NCI-H2171 (cell line): ENCODE data around the gene MOCS1.
A peak's percentile ranks its signal among the peaks of the same experiment; 100 is the strongest.

Experiments used
- DNase-seq: peaks from one replicate; lab custom pipeline; 2025; lab: John Stamatoyannopoulos, UW

MOCS1 gene

DNA sequence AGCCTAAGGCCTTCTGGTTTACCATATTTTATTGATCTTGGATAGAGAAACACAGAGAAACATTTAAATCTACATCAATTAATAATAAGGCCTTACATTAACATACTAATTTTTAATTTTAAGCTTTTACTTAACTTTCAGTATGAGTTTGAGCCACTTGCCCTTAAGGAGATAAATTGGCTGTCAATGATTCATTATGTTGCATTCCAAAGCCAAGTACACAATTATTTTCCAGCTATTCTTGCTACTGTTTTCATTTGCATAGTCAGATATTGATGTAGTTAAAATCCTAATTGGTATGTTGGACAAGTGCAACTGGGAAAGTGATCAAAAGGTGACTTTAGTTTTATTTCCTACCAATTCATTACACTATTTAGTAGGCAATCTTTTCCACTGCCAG, 58.2 kb downstream of the MOCS1 start:
- DNase-seq = no peak

DNA sequence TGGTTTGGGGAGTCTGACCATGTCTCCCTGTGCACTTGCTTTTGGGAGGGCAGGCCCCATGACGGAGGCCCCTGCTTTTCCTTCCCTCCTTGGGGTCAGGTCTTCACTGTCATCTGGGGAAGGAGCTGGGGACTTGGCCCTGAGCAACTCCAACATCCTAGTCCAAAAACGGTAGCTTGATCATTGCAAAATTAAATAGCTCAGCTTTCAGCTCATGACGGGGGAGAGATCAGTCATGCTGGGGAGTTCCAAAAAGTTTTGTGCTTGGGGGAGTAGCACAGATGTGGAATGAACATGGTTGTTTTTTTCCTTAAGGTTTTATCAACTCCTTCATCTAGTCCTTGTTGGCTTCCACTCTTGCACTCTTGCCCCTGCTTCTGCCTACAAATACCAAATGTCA, 60.8 kb downstream of the MOCS1 start:
- no peak for DNase-seq

DNA sequence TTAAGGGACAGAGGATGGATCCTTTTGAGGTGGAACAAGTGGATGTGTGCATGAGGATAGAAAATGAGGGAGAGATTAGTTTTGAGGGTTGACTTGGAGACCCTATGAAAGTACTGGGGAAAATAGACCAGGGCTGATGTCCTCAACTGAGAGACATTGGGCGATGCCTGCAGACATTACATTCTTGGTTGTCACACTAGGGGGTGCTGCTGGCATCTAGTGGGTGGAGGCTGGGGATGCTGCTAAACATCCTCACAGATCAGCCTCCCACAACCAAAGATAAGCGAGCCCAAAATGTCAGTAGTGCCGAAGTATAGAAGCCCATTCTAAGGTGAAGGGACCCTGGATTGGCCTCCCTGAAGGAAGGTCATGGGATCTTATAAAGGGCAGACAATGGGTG, 63.3 kb downstream of the MOCS1 start:
- no peak for DNase-seq

DNA sequence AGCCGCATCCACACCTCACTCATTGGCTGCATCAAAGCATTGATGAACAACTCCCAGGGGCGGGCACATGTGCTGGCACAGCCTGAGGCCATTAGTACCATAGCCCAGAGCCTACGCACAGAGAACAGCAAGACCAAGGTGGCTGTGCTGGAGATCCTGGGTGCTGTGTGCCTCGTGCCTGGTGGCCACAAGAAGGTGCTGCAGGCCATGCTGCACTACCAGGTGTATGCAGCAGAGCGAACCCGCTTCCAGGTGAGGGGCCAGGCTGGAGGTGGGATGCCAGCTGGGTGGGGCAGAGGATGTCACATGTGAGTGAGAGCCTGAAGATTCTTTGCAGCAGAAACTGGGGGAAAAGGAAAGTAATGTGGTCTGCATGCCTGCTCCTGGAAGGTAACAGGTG, 66.7 kb downstream of the MOCS1 start:
- no peak for DNase-seq

DNA sequence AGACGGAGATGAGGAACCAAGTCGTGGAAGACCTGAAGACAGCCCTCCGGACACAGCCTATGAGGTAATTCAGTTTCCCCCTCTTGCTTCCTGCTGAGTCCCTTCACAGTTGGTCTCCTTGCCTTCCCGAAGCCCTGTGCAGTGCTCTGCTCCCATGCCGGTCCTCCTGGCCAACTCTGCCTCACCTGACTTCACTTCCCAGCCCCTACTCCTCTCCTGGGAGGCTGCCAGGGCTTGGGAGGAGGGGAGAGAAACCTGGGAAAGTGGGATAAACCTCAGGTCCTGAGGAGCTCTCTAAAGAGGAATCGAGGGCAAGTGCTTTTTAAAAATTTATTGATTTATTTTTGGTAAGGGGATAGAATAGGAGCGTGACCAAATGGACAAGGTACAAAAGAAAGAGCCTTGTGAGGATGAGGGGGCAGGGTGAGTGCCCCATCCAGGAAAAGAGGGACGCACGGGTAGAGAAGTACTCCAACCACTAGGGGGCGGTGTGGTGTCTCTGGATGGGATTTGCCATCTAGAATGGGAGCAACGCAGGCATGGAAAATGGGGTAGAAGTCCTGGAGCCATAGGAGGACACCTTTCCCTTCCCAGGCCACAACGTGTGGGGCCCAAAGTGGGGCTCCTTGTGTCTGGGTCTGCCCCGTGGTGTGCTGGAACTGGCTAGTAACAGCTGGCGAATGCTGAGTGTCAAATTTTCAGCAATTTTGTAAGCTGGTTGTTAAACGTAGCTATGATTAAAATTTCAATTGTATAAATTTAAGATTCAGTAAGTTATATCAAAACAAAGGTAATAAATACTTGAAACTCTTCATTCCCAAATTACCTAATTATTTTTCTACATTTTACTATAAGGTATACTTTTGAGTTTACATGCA, 69.0 kb downstream of the MOCS1 start:
- peak; percentile 37 for DNase-seq

DNA sequence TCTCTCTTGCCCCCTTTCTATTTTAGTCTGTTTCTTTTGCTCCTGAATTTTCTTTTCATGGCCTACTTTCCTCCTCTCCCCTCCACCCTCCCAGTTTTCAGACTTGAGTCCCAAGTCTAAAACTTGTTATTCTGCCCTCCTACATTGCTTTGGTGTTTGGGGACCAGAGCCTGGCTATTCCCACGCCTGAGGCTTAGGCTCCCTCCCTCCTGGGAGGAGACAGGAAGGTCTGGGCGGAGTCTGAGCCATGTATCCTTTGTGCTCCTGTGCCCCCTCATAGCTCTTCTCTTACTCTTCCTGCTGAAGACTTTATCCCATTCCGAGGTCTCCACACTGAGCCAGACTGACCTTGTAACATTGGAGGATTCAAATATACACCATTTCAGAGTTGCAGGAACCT, 72.6 kb downstream of the MOCS1 start:
- DNase-seq = no peak

DNA sequence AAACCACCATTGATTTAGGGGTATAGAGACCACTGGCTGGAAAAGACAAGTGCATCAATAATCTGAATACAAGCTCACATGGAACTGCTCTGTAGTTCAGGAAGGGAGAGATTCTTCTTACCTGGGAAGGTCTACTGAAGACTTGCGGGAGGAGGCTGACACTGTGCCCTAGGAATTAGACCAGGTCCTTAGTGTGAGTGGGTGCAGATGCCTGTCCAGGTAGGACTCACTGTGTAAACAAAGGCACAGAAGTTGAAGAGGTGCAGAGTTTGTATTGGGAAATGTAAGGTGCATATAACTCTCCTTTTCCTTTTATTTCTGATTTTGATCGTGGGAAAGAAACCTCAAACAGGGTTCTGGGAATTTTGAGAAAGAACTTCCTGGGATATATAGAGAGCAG, 75.2 kb downstream of the MOCS1 start:
- DNase-seq = no peak

DNA sequence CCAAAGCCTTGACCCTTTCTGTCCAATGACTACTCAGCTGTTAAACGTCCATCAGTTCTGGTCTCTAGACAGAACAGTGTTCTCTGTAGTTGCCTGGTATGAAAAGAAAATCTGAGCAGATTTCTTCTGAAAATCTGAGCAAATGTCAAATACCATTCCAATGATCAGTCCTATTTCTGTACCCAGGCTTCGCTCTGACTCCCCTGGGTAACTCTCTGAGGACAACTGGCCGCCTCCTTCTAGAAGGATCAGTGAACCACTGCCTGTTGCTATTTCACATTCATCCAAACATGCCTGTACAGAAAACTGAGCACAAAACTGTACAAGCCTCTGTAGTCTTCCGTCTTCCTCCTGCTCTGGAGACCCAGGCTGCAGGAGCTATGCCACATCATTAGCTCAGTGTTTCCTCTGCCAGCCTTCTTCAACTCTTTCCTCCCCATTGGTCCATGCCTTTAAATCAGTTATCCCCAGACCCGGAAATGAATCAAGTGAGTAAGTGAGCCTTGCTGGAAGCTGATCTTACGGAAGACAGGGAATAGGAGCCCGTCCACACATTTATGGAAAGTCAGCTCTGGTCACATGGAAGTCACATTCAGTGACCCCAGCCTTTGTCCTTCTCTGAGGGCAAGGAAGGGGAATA, 78.8 kb downstream of the MOCS1 start:
- no peak for DNase-seq
